ENCODE measurements around the gene SLA2.

Gene SLA2

GRCh38 chr20:36582821-36583220, 63.2 kb downstream of the SLA2 start:
- Histone ChIP-seq H3K27me3 (ENCODE audit: control insufficient read depth, insufficient read depth, low read length) (no peaks in the 10 kb centered on the region), H3K4me3 (ENCODE audit: low read length) (no peak overlapping the region), H3K36me3 (ENCODE audit: control insufficient read depth, low read depth, low read length) (peaks cover 43% of the 10 kb centered on the region), H3K9ac (ENCODE audit: low read length) (no peak overlapping the region), H3K27ac (ENCODE audit: low read length) (no peak overlapping the region), H3K4me1 (ENCODE audit: control insufficient read depth, low read depth, low read length) (peaks cover 31% of the 10 kb centered on the region), H3K9me3 (ENCODE audit: control insufficient read depth, low read depth, low read length) (no peaks in the 10 kb centered on the region)

- Histone ChIP-seq H3K36me3 (ENCODE audit: control insufficient read depth, low read depth, low read length) (peaks cover 43% of the 10 kb centered on the region), H3K4me3 (ENCODE audit: low read length) (no peak overlapping the region), H3K4me1 (ENCODE audit: control insufficient read depth, low read depth, low read length) (peaks cover 30% of the 10 kb centered on the region), H3K27me3 (ENCODE audit: control insufficient read depth, insufficient read depth, low read length) (no peaks in the 10 kb centered on the region), H3K9me3 (ENCODE audit: control insufficient read depth, low read depth, low read length) (no peaks in the 10 kb centered on the region), H3K27ac (ENCODE audit: low read length) (no peak overlapping the region), H3K9ac (ENCODE audit: low read length) (no peak overlapping the region)
Observed at GRCh38 chr20:36582322-36582721, 63.7 kb downstream of the SLA2 start.

GRCh38 chr20:36579996-36580545, 65.9 kb downstream of the SLA2 start:
- Histone ChIP-seq H3K9me3 (ENCODE audit: control insufficient read depth, low read depth, low read length) (no peaks in the 10 kb centered on the region), H3K36me3 (ENCODE audit: control insufficient read depth, low read depth, low read length) (peaks cover 43% of the 10 kb centered on the region), H3K4me1 (ENCODE audit: control insufficient read depth, low read depth, low read length) (peaks cover 20% of the 10 kb centered on the region), H3K27ac (ENCODE audit: low read length) (no peak overlapping the region), H3K4me3 (ENCODE audit: low read length) (no peak overlapping the region), H3K9ac (ENCODE audit: low read length) (no peak overlapping the region), H3K27me3 (ENCODE audit: control insufficient read depth, insufficient read depth, low read length) (no peaks in the 10 kb centered on the region)

- H3K36me3 ChIP-seq (ENCODE audit: control insufficient read depth, low read depth, low read length): peaks cover 40% of the 10 kb centered on the region
- no peak overlapping the region for H3K27ac ChIP-seq (ENCODE audit: low read length)
- no peak overlapping the region for H3K9ac ChIP-seq (ENCODE audit: low read length)
- no peaks in the 10 kb centered on the region for H3K9me3 ChIP-seq (ENCODE audit: control insufficient read depth, low read depth, low read length)
- peaks cover 10% of the 10 kb centered on the region for H3K4me1 ChIP-seq (ENCODE audit: control insufficient read depth, low read depth, low read length)
- H3K27me3 ChIP-seq (ENCODE audit: control insufficient read depth, insufficient read depth, low read length): no peaks in the 10 kb centered on the region
- no peak overlapping the region for H3K4me3 ChIP-seq (ENCODE audit: low read length)
Observed at GRCh38 chr20:36578356-36579041, 67.5 kb downstream of the SLA2 start.

- Histone ChIP-seq H3K9ac (ENCODE audit: low read length) (no peak overlapping the region), H3K4me1 (ENCODE audit: control insufficient read depth, low read depth, low read length) (peaks cover 29% of the 10 kb centered on the region), H3K4me3 (ENCODE audit: low read length) (no peak overlapping the region), H3K36me3 (ENCODE audit: control insufficient read depth, low read depth, low read length) (peaks cover 19% of the 10 kb centered on the region), H3K27ac (ENCODE audit: low read length) (no peak overlapping the region), H3K27me3 (ENCODE audit: control insufficient read depth, insufficient read depth, low read length) (no peaks in the 10 kb centered on the region), H3K9me3 (ENCODE audit: control insufficient read depth, low read depth, low read length) (no peaks in the 10 kb centered on the region)
Observed at GRCh38 chr20:36576081-36576445, 69.9 kb downstream of the SLA2 start.

GRCh38 chr20:36574366-36575135, 71.4 kb downstream of the SLA2 start:
- peak overlapping the region; percentile 86 for H3K4me3 ChIP-seq (ENCODE audit: low read length)
- peaks cover 9% of the 10 kb centered on the region for H3K36me3 ChIP-seq (ENCODE audit: control insufficient read depth, low read depth, low read length)
- no peaks in the 10 kb centered on the region for H3K9me3 ChIP-seq (ENCODE audit: control insufficient read depth, low read depth, low read length)
- H3K27ac ChIP-seq (ENCODE audit: low read length): peak overlapping the region; percentile 64
- H3K9ac ChIP-seq (ENCODE audit: low read length): peak overlapping the region; percentile 92
- H3K4me1 ChIP-seq (ENCODE audit: control insufficient read depth, low read depth, low read length): peaks cover 40% of the 10 kb centered on the region
- H3K27me3 ChIP-seq (ENCODE audit: control insufficient read depth, insufficient read depth, low read length): no peaks in the 10 kb centered on the region

GRCh38 chr20:36573798-36574365, 72.1 kb downstream of the SLA2 start:
- H3K27me3 ChIP-seq (ENCODE audit: control insufficient read depth, insufficient read depth, low read length): no peaks in the 10 kb centered on the region
- no peak overlapping the region for H3K27ac ChIP-seq (ENCODE audit: low read length)
- H3K4me1 ChIP-seq (ENCODE audit: control insufficient read depth, low read depth, low read length): peaks cover 42% of the 10 kb centered on the region
- no peaks in the 10 kb centered on the region for H3K9me3 ChIP-seq (ENCODE audit: control insufficient read depth, low read depth, low read length)
- peak overlapping the region; percentile 86 for H3K4me3 ChIP-seq (ENCODE audit: low read length)
- H3K36me3 ChIP-seq (ENCODE audit: control insufficient read depth, low read depth, low read length): peaks cover 4% of the 10 kb centered on the region
- H3K9ac ChIP-seq (ENCODE audit: low read length): peak overlapping the region; percentile 92

GRCh38 chr20:36573103-36573797, 72.7 kb downstream of the SLA2 start, which contains the start of gene TGIF2:
Gene TGIF2, plus strand, starts transcription at chr20:36573597. Its CDS starts 5,178 bp downstream, at chr20:36578775.
- H3K9me3 ChIP-seq (ENCODE audit: control insufficient read depth, low read depth, low read length): no peaks in the 10 kb centered on the region
- peak within 1 kb of the TSS; percentile 86 for H3K4me3 ChIP-seq (ENCODE audit: low read length)
- peak within 1 kb of the TSS; percentile 92 for H3K9ac ChIP-seq (ENCODE audit: low read length)
- peaks cover 42% of the 10 kb centered on the region for H3K4me1 ChIP-seq (ENCODE audit: control insufficient read depth, low read depth, low read length)
- no peaks in the 10 kb centered on the region for H3K36me3 ChIP-seq (ENCODE audit: control insufficient read depth, low read depth, low read length)
- H3K27ac ChIP-seq (ENCODE audit: low read length): peak within 1 kb of the TSS; percentile 83
- H3K27me3 ChIP-seq (ENCODE audit: control insufficient read depth, insufficient read depth, low read length): no peaks in the 10 kb centered on the region

GRCh38 chr20:36572701-36573102, 73.3 kb downstream of the SLA2 start:
- Histone ChIP-seq H3K4me1 (ENCODE audit: control insufficient read depth, low read depth, low read length) (peaks cover 42% of the 10 kb centered on the region), H3K9ac (ENCODE audit: low read length) (peak overlapping the region; percentile 63), H3K27me3 (ENCODE audit: control insufficient read depth, insufficient read depth, low read length) (no peaks in the 10 kb centered on the region), H3K4me3 (ENCODE audit: low read length) (peak overlapping the region; percentile 73), H3K9me3 (ENCODE audit: control insufficient read depth, low read depth, low read length) (no peaks in the 10 kb centered on the region), H3K36me3 (ENCODE audit: control insufficient read depth, low read depth, low read length) (no peaks in the 10 kb centered on the region), H3K27ac (ENCODE audit: low read length) (peak overlapping the region; percentile 83)

GRCh38 chr20:36571564-36572504, 74.2 kb downstream of the SLA2 start:
- H3K4me3 ChIP-seq (ENCODE audit: low read length): peak overlapping the region; percentile 73
- H3K9ac ChIP-seq (ENCODE audit: low read length): peak overlapping the region; percentile 63
- no peaks in the 10 kb centered on the region for H3K27me3 ChIP-seq (ENCODE audit: control insufficient read depth, insufficient read depth, low read length)
- no peaks in the 10 kb centered on the region for H3K36me3 ChIP-seq (ENCODE audit: control insufficient read depth, low read depth, low read length)
- no peaks in the 10 kb centered on the region for H3K9me3 ChIP-seq (ENCODE audit: control insufficient read depth, low read depth, low read length)
- H3K27ac ChIP-seq (ENCODE audit: low read length): peak overlapping the region; percentile 83
- H3K4me1 ChIP-seq (ENCODE audit: control insufficient read depth, low read depth, low read length): peaks cover 42% of the 10 kb centered on the region

Measured in iPS-18a (cell line).